Measurements from ENCODE around the gene PARP6.

PARP6 gene

DNA sequence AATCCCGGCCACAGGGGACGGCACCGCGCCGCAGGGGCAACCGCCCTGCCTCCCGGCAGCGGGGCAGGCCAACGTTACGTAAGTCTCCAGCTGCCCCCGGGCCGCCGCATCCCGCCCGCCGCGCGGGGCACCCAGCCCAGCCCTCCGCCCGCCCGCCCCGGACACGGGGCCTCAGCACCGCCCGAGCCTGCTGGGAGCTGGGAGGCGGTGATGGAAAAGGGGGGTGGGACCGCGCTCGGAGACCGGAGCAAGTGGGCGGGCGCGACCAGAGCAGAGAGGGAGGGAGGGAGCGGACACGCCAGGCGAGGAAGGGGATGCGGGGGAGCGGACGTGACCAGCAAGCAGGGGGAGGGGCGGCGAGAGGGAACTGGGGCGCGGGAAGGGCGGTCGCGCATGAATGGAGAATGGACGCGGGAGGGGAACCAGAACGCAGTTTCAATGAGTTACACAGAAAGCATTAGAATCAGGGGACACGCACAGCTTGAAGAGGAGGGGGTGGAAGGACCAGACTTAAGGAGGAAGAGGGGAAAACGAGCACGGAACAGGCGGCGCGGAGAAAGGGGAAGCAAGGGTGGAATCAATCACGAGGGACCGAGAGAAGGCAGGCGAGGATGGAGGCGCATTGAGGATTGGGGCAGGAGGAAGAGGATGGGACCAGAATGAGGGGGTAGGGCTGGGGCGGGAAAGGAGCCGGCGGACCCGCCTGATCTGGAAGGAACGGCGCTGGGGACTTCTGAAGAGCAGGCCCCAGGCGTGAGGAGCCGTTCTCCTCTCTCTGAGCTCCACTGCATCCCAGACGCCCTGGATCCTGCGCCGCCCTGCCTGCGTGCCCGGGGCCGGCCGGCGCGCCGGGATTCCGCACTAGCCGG, 41.9 kb downstream of the PARP6 start:
- DNase-seq: peak; percentile 79 to 81

DNA sequence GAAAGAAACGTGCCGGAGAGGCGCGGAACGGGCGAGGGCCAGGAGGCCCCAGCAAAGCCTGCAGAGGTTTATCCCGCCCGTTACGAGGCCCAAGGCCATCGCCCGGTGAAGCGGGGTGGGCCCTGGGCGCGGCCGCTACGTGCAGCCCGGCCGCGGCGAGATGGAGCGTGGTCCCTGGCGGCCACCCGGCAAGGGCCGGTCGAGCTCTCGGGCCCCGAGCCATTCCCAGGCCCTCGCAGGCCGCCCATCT, 42.5 kb downstream of the PARP6 start:
- DNase-seq: no peak

GRCh38 chr15:72229076-72229946, 43.0 kb downstream of the PARP6 start:
- DNase-seq: no peak

DNA sequence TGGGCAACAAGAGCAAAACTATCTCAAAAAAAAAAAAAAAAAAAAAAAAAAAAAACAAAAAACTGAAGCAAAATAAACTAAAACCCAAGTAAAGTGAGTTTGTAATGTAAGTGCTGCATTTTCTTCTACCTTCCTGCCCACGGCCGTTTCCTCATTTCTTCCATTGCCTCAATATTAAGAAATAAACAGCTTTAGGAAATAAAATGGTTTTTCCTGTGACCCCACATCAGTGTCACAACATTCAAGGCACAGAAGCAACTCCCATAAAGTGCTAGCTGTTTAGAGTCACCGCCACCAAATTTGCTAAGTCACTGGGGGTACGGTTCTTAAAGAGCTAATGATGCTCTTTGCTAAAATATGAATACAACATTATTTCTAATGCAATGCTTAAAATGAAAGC, 44.6 kb downstream of the PARP6 start:
- DNase-seq: peak; percentile 91 to 94

- DNase-seq: no peak
Measured at GRCh38 chr15:72227192-72227586, 45.2 kb downstream of the PARP6 start.

DNA sequence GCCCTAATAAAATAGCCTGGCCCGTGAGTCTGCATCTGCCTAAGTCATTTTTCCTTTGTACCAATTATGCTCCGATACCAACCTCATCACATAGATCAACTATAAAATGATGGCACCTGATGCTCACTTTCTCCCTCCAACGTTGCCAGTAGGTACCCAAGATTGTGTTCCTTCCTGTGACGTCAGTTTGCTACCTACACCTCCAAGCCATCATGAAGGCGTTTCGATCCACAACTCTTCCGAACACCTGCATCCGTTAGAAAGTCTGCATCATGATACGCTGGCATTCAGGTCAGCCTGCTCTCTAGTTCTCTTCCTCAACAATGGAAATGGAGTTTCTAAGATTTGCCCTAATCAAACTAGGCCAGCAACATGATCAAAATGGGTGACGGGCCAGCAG, 49.1 kb downstream of the PARP6 start:
- no peak for DNase-seq

DNA sequence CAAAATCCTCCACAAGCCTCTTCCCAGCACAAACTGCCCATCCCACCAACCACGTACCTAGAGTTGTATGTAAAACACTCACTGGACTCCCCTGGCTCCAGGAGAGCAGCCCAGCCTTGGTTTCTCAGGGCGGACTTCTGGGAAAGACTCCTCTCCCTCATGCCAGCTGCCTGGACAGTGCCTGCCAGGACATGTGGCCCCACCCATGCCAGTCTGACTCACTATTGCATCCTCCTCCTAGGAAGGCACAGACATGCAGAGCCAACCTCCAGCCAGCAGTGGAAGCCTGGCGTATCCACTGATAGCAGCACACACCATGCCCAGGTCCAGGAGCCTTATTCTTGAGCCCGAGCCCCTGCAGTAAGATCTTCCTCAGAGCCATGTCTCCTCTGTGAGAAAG, 50.0 kb downstream of the PARP6 start:
- no peak for DNase-seq

- no peak for DNase-seq
Measured at GRCh38 chr15:72220687-72221086, 51.7 kb downstream of the PARP6 start.

- DNase-seq: no peak
Measured at GRCh38 chr15:72217216-72217615, 55.1 kb downstream of the PARP6 start.

- DNase-seq: no peak
Measured at GRCh38 chr15:72216079-72216478, 56.3 kb downstream of the PARP6 start.

DNA sequence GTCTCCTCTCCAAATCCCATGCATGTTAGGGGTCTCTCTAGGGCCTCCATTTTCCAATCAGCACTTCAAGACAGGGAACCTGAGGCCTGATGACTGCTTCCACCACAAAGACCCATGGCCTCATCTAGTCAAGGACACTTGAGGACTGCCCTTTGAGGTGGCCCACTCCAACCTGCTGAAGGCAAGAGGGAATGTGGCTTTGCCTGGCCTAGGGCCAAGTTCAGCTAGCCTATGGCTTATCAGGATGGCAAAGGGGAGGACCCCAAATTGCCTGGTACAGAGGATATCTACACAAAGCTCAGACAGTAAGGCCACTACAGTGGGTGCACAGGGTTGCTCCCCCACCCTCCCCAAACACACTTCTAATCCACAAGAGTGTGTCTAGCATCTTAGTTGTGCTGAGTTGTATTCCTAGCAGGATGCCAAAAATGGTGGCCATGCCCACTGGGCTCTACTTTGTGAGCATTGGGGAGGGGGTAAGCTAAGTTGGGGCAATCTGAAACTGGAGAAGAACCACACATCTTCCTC, 64.7 kb downstream of the PARP6 start:
- no peak for DNase-seq

- no peak for DNase-seq
Measured at GRCh38 chr15:72206677-72207000, 65.7 kb downstream of the PARP6 start.

- DNase-seq: no peak
Measured at GRCh38 chr15:72205896-72206676, 66.3 kb downstream of the PARP6 start.

DNA sequence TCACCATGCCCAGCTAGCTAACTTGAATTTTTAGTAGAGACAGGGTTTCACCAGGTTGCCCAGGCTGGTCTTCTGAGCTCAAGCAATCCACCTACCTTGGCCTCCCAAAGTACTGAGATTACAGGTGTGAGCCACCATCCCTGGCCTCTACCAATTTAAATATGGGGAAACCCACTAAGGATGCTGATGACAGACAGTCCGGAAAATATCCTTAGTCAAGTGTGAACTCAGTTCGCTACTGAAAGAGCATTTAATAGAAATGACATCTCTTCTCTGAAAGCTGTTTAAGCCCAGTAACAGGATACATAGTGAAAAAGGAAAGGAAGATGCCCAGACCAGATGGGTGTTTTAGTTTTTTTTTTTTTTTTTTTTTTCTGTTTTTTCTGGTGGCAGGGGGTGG, 67.1 kb downstream of the PARP6 start:
- DNase-seq: no peak

DNA sequence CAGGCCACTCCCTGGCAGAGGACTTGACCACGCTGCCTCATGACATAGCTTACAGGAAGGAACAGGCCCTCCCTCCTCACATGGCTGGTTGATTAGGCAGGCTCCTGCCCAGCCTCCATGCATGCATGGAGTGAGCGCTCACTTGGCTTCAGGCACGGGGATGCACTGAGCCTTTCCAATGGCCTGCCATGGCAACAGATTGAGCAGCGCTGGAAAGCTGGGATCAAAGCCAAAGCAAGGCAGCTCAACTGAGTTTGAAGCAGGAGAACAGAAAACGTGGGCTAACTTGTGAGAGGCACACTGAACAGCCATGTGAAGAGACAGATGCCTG, 68.9 kb downstream of the PARP6 start:
- DNase-seq: no peak

DNA sequence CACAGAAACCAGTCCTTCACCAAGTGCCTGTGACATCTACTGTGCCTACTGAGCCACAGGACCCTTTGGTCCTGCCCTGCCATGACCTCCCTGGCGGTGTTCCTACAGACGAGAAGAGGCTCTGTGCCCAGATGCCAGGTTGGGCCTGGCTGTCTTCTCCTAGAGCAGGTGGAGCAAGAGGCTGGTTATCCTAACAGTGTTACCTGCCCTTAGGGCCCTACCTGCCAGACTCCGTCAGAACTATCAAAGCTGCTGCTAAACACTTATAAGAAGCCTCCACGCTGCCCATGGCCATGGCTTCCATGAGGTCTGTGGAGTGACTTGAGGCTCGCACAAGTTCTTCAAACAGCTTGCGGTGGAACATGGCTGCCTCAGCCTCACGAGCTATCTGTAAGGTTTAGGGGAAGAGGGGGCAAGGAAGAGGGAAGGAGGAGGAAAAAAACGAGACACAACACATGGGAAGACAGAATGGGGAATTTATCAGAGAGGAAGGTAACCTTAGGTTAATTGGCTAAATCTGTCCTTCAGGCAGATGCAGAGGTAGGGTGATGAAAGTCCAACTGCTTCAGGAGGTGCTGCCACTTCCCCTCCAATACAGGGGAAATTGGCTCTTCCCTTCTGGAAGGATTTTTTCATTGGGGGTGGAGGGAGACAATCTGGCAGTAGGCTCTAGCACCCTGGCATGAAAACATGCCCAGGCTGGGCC, 69.4 kb downstream of the PARP6 start:
- DNase-seq: no peak

DNA sequence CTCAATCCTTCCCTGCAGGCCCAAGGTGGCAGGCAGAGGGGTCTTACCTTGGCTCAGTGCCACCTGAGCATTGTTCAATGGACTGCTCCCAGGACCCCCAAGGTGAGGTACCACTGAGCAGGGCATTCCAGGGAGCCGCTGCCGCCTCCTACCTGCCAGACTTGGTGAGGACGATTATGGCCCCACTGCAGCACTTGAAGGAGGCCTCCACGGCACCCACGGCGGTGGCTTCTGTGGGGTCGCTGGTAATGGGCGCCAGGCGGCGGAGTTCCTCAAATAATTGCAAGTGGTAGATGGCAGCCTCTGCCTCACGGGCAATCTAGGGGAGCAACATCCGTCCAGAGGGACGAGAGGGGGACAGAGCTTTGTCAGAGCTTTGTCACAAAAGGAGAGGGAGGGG, 70.1 kb downstream of the PARP6 start:
- no peak for DNase-seq

DNA sequence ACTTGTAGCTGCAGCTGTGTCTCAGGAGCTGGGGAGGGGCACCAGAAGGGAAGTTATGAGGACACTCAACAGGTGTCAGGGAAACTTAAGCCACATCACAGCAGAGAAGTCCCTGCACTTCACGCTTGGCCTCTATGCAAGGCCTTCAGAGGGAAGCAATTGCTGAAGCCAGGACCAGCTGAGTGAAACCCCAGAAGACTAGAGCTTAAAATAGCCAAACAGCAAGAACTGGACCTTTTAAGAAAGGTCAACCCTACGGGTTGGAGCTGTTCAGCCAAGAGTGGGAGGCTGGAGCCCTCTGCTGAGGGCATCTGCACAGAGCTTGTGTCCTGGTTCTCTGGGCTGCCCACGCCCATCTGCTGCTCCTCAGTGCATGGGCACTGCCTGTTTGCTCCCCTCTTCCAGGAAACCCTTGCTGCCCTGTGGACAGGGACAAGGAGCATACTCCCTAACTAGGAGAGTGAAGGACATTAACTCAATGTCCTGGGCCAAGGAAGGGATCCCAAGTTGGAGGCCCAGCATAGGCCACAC, 70.9 kb downstream of the PARP6 start:
- DNase-seq: no peak

GRCh38 chr15:72200395-72201237, 71.7 kb downstream of the PARP6 start:
- no peak for DNase-seq

GRCh38 chr15:72199721-72200212, 72.6 kb downstream of the PARP6 start:
- peak; percentile 69 to 75 for DNase-seq

- DNase-seq: no peak
Measured at GRCh38 chr15:72199205-72199515, 73.2 kb downstream of the PARP6 start.
